ENCODE measurements around the gene FRMD4A. TPM values are rescaled to one million over a fixed set of nuclear protein-coding genes. Genes with fewer than 3 reads are reported as not detected.

The FRMD4A gene
- total RNA-seq, 1 donor from 2014 or later = 98.0 TPM

- DNase-seq (ENCODE audit: low spot score) = no peak
- peak; percentile 61 for ATAC-seq
- intact Hi-C loops (cut with DNase I) = no loop called here
These were observed 313.3 kb downstream of the FRMD4A start for GRCh38 chr10:14017467-14017866.

DNA sequence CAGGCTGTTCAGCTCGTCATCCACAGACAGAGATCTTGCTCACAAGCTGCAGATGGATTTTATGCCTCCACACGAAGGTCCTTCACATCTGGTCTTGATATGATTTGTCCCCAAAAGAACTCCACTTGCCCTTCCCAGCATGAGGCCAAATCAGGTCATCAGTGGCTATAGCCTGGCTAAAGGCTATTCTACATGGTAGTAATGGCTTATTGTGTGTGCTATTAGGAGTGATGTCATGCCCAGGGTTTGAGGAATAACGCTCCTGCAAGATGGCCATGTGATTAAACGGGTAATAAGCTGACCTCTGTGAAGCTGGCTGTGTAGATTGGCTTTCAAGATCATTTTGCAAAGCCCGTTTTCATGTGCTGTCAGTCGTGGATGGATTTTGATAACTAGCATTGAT is 313.8 kb downstream of the FRMD4A start:
- DNase-seq (ENCODE audit: low spot score) = no peak
- intact Hi-C loops (cut with DNase I) = no loop called here
- peak; percentile 76 for ATAC-seq

DNA sequence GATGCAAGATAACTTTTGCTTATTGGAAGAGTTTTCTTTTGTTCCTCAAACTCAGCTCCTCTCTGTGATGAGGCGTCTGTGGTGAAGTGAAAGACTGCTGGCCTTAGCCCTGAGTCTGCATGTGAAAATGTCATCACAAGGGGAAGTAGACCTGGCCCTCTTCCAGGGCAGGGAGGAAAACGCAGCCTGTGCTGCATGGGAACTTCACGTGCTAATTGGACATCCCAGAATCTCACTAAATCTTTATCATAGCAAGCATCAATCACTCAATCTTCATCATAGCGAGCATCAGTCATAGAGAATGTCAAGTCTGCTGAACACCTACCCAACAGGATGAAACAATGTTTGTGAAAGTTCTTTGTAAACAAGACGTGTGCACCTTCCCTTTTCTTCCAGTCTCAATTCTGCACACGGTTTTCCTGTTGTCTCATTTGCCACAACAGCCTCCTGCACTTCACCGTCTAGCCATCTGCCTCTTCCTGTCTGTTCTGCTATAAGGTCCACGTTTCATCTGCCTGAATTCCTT is 314.6 kb downstream of the FRMD4A start:
- ATAC-seq (peak; percentile 86), DNase-seq (ENCODE audit: low spot score) (peak; percentile 77)
- intact Hi-C loops (cut with DNase I) = no loop called here

DNA sequence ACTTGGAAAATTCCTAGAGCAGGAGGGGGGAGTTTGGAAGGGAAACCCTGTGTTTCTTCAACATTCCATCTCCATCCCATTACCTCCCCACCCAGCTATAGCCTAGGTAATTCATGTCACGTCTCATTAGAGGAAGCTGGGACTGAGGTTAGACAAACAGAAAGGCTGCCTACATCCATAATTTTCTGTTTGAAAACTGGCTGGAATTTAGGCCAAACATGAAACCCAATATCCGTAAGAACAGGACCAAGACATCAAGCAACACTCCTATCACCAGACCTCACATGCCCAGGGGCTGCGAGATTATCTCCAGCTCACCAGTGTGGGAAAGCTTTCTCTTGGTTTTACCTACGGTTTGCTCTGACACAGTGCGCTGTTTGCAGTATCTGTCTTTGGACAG is 316.3 kb downstream of the FRMD4A start:
- DNase-seq (ENCODE audit: low spot score) = no peak
- intact Hi-C loops (cut with DNase I) = no loop called here
- no peak for ATAC-seq

GRCh38 chr10:14010769-14011574 is 319.8 kb downstream of the FRMD4A start:
- intact Hi-C loops (cut with DNase I) = no loop called here
- ATAC-seq (no peak), DNase-seq (ENCODE audit: low spot score) (no peak)

GRCh38 chr10:14010101-14010558 is 320.6 kb downstream of the FRMD4A start:
- ATAC-seq = no peak
- intact Hi-C loops (cut with DNase I) = no loop called here

GRCh38 chr10:14009371-14010100 is 321.2 kb downstream of the FRMD4A start:
- intact Hi-C loops (cut with DNase I) = no loop called here
- ATAC-seq (peak; percentile 68), DNase-seq (ENCODE audit: low spot score) (no peak)

More at GRCh38 chr10:14010101-14010558, 320.6 kb downstream of the FRMD4A start:
- no peak for DNase-seq (ENCODE audit: low spot score)

- ATAC-seq (peak; percentile 6), DNase-seq (ENCODE audit: low spot score) (no peak)
- intact Hi-C loops (cut with DNase I) = no loop called here
These were observed 322.0 kb downstream of the FRMD4A start for GRCh38 chr10:14008740-14009080.

DNA sequence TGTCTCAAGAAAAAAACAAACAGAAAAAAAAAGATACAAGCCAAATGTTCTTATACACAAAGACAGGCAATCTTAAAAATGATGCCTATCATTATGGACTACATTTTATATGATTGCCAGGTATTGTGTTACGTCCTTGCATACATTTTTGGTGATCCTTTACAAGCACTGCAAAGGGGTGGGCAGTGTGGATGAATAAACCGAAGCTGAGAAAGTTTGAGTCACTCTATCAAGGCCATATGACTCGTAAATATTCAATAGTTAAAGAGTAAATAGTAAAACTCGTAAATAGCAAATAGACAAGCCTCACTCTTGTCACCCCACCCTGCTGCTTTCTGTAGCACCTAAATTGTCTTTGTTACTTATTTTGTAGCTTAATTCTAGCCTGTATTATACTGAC is 326.2 kb downstream of the FRMD4A start:
- intact Hi-C loops (cut with DNase I) = no loop called here
- no peak for ATAC-seq
- DNase-seq (ENCODE audit: low spot score) = no peak

DNA sequence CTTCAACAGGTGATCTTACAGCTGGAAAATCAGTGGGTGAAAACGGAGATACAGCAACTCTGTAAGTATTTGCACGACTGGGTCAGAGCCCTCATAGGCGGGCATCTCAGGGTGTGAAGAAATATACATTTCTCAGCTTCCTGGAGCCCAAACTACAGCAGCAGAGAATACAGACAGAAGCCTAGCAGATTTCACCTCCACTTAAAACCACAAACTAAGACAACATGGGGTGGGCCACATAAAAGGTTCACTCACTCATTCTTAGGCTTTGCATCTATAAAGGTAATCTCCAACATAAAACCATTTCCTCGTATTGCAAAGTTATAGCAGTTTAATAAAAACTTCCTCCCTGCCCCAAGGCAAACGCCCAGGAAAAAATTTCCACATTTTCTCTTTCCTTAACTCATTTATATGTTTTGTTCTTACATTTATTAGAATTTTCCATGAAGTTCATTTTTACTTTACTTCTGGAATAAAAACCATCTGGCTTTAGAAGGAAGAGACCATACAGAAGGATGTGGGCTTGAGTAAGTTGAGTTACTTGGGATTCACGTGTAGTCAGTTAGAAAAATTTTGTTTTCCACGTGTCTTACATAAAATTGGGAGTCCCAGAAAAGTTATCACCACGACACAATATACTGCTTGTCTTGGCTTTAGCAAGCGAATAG is 327.1 kb downstream of the FRMD4A start:
- intact Hi-C loops (cut with DNase I) = no loop called here
- DNase-seq (ENCODE audit: low spot score) (no peak), ATAC-seq (no peak)

- ATAC-seq = no peak
- intact Hi-C loops (cut with DNase I) = no loop called here
- DNase-seq (ENCODE audit: low spot score) = no peak
These were observed 329.3 kb downstream of the FRMD4A start for GRCh38 chr10:14001298-14002040.

DNA sequence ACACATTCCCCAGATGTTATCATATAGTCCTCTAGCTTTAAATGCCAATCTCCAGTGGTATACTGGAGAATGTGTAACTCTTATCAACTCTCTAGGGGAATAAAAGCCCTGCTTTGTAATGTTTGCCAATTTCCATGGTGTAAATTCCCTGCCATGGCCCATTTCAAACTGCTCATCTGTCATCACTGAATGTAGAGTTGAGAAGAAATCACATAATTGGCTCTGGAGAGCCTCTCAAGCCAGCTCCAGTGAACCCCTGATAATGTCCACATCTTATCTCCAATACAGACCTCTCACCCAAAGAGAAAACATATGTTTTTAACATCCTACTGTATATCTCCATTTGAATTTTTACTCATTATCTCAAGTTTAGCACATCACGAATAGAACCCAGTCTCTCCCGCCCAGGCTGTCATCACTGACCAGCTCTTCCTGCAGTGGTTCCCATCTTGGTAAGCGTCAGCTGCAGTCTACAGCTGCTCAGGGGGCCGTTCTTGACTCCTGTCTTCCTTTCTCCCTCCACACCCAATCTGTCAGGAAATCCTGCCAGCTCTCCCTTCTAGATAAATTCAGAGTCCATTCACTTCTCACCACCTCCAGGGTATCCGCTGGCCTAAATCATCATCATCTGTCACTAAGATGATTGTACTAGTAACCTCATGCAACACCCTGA is 332.4 kb downstream of the FRMD4A start:
- no peak for DNase-seq (ENCODE audit: low spot score)
- no peak for ATAC-seq
- intact Hi-C loops (cut with DNase I) = no loop called here

DNA sequence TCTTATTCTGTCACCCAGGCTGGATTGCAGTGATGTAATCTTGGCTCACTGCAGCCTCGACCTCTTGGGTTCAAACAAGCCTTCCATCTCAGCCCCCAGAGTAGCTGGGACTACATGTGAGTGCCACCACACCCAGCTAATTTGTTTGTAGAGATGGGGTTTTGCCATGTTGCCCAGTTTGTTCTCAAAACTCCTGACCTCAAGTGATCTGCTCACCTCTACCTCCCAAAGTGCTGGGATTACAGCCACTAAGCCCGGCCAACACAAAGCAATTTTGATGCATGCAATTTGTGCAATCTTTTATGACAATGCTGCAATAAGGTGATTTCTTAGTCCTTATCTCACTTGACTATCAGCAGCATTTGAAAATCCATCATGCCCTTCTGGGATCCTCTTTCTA is 333.1 kb downstream of the FRMD4A start:
- DNase-seq (ENCODE audit: low spot score) = no peak
- intact Hi-C loops (cut with DNase I) = no loop called here
- ATAC-seq = no peak

- DNase-seq (ENCODE audit: low spot score) = no peak
- intact Hi-C loops (cut with DNase I) = no loop called here
- no peak for ATAC-seq
These were observed 335.8 kb downstream of the FRMD4A start for GRCh38 chr10:13994932-13995331.

- intact Hi-C loops (cut with DNase I) = no loop called here
- ATAC-seq (peak; percentile 9), DNase-seq (ENCODE audit: low spot score) (no peak)
These were observed 337.0 kb downstream of the FRMD4A start for GRCh38 chr10:13993673-13994089.

DNA sequence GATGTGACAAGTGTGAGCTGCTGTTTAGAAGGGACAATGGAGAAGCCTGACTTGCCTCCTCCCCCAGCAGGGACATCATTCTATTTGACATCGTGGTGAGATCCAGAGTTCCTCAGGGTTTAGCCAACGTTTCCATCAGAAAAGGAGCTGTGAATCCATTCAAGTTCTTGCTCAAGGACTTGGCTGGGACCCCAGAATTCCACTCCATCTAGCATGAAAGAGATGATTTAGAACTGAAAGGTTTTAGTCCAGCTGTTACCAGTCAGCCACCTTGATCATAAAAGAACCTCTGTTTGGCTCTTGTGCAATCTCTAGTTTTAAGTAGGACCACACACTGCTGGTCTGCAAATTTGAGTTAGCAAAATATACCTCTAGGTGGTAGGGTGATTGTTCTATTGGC is 337.6 kb downstream of the FRMD4A start:
- intact Hi-C loops (cut with DNase I) = no loop called here
- DNase-seq (ENCODE audit: low spot score) (peak; percentile 78), ATAC-seq (peak; percentile 79)

- intact Hi-C loops (cut with DNase I) = no loop called here
- DNase-seq (ENCODE audit: low spot score) = no peak
- no peak for ATAC-seq
These were observed 339.4 kb downstream of the FRMD4A start for GRCh38 chr10:13991353-13991752.

DNA sequence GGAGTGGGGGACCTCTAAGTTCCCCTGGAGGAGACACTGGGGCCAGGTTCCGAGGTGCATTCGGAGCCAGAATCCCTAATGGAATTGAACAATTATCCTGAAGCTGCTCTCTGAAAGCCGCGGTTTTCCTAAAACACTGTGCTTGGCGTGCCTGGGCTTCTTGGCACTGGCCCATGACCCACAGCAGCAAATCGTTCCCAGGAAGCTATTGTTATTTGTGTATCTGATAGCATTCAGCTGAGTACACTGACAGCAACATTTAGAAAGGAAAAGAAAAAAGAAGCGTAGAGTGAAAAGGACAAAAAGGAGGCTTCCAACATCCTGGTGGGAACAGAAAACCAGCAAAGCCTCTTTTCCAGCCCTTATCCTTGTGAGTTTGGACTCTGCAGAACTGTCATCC is 339.8 kb downstream of the FRMD4A start:
- intact Hi-C loops (cut with DNase I) = no loop called here
- DNase-seq (ENCODE audit: low spot score) (peak; percentile 77), ATAC-seq (peak; percentile 79)

Data from sciatic nerve (tissue), 2 donors.